HG03558 (cell line): Measurements from ENCODE around the gene OR2AG1.
A peak's percentile ranks its signal among the peaks of the same experiment; 100 is the strongest.

ENCODE experiments used
- ATAC-seq: cut with Tn5 transposase; IDR thresholded peaks from one replicate; pipeline ENCODE4 v1.9.1; 2021; ENCODE audit warnings: moderate number of reproducible peaks; ENCODE audit not compliant: unreplicated experiment; ENCODE audit errors: extremely low read depth

Gene OR2AG1, protein sequence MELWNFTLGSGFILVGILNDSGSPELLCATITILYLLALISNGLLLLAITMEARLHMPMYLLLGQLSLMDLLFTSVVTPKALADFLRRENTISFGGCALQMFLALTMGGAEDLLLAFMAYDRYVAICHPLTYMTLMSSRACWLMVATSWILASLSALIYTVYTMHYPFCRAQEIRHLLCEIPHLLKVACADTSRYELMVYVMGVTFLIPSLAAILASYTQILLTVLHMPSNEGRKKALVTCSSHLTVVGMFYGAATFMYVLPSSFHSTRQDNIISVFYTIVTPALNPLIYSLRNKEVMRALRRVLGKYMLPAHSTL

DNA sequence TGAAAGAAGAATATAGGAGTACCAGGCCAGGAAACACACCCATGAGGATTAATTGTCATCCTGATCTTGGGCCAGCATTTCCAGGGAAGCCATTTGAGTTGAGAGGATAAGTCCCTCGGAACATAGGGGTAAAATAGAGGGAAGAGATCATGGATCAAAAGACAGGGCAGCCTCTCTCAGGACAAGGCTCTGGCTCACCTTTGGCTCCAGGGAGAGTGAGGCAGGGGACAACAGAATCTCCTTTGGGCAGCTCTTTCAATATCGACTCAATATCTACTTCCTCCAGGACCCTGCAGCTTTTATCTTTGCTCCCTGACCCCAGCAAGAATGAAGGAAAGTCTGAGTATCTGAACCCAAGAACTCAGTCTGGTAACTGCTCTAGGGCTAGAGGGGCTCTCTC, at the start of gene OR2AG1:
Gene OR2AG1 (plus strand): TSS at position 301 of the 400 bp plus-strand sequence. CDS start 2,018 bp downstream, outside the sequence.
- no peak for ATAC-seq

DNA sequence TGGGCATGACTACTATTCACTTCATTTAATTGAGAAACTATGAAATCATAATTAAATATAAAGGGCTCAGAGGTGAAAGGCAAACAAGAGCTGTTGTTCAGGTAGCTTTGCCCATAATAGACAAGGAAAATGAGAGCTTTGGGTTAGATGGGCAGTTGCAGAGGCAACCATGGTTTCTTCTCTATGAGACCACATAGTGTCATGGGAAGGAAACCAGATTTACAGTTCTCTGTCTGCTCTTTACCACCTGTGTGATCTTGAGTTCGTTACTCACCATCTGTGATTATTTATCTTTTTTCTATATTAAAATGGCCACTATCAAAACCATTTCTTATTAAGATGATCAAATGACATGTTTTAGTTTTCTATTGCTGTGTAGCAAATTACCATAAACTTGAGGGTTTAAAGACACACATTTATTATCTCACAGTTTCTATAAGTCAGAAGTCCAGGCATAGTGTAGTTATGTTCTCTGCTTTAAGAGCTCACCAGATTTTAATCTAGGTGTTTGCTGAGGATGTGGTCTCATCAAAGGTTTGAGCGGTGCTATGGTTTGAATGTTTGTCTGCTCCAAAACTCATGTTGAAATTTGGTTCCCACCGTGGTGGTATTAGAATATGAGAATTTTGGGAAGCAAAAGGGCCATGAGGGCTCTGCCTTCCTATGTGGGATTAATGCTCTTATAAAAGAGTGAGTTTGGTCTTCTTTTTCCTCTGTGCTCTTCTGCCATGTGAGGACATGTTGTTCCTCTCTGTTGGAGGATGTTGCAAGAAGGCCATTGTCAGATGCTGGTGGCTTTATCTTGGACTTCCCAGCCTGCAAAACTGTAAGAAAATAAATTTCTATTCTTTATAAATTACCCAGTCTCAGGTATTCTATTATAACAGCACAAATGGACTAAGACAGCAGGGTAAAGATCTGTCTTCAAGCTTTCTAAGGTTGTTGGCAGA, 49.2 kb upstream of the OR2AG1 start:
- no peak for ATAC-seq

DNA sequence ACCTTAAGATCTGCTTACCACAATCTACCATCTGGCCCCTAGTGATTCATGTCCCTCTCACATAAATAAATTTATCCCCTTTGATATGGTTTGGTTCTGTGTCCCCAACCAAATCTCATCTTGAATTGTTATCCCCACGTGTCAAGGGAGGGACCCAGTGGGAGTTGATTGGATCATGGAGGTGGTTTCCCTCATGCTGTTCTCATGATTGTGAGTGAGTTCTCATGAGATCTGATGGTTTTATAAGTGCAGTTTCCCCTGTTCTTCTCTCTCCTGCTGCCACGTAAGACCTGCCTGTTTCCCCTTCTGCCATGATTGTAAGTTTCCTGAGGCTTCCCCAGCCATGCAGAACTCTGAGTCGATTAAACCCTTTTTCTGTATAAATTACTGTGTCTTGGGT, 48.2 kb upstream of the OR2AG1 start:
- ATAC-seq: no peak

DNA sequence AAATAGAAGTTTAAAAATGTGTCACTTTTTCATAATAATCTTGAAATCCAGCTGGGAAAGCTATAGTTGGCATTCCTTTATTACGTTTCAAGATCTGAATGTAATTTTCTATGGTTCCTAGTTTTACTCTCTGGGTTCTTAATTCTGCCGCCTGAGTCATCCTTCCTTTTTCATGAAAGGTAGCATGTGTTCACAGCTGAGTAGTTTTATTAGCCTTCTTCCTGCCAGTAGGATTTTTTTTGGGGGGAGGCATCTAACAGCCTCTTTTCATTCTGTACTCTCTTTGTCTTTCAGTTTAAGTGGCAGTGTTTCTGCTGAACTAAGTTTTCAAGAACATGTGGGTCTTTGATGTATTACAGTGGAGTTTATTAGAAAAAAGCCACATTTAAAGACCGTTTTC, 47.5 kb upstream of the OR2AG1 start:
- ATAC-seq: no peak

DNA sequence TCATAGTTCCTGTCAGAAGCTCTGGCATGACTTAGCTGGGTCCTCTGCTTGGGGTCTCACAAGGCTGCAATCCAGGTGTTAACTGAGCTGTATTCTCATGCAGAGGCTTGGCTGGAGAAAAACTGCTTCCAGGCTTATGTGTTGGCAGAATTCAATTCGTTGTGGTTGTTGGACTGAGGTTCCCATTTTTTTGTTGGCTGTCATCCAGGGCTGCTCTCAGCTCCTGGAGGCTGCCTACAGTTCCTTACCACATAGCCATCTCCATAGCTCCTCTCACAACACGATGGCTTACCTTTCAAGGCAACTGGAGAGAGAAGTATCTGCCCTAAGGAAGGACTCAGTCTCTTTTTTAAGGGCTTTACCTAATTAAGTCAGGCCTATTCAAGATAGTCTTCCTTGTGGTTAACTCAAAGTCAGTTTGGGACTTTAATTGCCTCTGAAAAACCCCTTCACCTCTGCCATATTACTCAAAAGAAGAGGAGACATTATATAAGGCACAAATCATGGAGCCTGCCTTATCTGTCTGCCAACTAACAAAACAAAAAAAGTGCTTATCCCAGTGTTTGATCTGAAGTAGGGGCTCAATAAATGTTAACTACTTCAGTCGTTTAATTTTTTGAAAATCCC, 46.2 kb upstream of the OR2AG1 start:
- no peak for ATAC-seq

DNA sequence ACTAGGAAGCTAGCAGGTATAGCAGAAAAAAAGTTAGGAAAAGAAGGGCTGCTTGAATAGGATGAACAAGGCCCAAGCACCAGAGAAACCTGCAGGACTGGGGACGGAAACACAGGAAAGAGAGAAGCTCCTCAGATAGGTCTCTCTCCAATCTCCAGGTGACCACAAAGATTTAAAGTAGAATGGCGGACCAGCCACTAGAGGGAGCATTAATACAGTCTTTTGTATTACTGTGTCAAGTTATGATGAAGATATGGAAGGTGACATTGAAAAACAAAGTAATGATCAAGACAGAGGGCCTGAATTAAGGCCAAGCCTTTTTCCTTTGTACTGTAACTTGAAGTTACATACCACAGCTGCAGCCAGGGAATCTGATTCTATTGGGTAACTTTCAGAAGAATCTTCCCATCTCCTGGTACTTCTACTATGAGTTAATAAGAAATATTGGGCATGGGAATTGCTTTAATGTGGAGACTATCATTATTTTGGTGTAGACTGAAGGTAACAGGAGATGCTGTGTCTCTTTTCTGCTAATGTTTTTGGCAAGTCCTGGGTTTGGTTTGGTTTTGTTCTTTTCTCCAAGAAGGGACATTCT, 44.9 kb upstream of the OR2AG1 start:
- peak; percentile 57 for ATAC-seq

DNA sequence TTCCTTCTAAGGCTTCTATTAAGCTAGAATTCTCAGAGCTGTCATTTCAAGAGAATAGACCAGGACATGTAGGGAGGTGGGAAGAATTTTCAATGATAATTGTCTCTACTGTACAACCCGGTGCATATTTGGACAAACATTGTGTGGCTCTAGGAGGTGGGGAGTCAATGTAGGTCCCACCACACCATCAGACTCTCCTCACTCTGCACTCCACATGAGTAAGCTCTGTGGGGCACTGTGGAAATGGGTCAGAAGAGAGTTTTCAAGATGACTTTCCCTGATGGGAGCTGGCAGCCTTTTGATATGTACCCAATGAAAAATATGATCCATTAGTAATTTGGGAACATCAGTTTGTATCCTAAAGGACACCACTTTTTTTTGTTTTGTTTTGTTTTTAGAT, 44.2 kb upstream of the OR2AG1 start:
- no peak for ATAC-seq

DNA sequence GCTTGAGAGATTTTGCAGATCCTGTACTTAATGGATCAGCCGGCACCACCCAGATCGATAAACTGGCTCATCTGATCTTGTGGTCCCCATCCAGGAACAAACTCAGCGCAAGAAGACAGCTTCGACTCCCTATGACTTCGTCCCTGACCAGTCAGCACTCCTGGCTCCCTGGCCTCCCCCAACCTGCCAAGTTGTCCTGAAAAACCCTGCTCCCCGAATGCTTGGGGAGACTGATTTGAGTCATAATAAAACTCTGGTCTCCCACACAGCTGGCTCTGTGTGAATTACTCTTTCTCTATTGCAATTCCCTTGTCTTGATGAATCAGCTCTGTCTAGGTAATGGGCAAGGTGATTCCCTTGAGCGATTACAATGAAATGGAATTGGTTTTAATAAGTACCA, 40.6 kb upstream of the OR2AG1 start:
- no peak for ATAC-seq

DNA sequence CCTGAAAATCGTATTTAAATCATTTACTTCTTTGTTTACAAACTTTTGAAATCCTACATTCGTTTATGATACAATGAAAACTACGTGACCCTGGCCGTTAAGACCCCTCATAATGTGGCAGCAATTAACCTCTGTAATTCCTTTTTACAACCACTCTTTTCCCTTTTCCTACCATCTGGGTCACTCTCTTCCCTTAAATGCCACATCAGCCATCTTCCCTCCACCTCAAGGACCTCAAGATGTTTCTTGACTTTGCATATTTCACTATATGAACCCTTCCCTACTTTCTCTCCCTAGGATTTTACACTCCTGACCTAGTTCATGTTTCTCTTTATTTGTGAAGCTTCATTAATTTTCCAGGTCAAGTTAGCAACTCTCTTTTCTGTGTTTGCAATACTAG, 37.8 kb upstream of the OR2AG1 start:
- no peak for ATAC-seq

DNA sequence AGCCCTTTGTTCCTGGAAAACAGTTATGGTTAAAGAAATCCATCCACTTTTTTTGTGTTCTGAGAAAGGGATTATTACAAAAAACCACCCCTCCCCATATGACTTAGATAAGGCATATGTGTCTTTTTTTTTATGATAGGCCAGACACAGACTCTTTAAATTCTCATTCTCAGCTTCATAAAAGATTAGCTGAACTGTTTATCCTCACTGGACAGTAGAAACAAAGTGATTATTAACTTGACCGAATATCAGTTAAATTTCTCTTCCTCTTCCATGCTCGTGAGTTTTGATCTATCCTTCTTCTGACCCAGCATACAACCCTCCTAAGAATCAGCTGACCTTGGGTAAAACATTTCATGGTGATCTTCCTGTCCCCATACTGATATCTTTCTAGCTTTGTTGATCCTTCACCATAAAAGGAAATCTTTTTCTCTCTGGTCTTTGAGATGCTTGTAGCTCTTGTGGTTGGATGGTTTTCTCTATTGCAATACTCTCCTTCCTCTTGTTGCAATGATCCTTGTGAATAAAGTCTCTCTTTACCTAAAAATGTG, 37.3 kb upstream of the OR2AG1 start:
- ATAC-seq: peak; percentile 53

DNA sequence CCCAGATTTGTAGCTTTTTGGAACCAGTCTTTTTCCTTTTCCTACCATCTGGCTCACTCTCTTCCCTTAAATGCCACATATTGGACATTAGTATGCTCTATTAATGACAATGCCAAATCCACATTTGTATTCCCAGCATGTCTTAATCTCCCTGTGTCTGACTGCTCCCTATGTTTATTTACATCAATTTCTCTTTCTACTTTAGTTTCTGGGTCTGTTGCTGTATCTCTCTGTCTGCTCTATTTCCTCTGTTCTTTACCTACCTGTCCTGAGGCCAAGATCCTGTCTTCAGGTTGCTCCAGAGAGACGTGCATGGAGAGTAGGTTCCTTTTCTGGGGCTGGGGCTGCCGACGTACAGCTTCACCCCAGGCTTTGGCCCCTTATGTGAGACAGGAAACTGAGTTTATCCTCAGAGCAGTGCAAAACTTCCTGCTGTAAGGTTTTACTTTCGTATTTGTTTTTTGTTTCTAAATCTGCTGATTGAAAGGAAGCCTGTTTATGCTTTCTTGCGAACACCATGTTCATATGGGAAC, 36.7 kb upstream of the OR2AG1 start:
- ATAC-seq: peak; percentile 54

DNA sequence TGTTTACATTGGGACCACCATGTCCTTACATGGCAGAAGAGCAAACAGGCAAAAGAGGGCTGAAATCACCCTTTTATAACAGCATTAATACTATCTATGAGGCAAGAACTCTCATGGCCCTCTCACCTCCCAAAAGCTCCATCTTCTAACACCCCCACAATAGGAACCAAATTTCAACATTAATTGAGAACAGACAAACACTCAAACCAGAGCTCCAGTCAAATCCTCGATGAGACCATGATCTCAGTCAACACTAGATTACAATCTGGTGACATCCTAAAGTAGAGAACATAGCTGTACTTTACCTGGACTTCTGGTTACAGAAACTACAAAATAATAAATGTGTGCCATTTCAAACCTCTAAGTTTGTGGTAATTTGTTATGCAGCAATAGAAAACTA, 36.2 kb upstream of the OR2AG1 start:
- ATAC-seq: no peak

DNA sequence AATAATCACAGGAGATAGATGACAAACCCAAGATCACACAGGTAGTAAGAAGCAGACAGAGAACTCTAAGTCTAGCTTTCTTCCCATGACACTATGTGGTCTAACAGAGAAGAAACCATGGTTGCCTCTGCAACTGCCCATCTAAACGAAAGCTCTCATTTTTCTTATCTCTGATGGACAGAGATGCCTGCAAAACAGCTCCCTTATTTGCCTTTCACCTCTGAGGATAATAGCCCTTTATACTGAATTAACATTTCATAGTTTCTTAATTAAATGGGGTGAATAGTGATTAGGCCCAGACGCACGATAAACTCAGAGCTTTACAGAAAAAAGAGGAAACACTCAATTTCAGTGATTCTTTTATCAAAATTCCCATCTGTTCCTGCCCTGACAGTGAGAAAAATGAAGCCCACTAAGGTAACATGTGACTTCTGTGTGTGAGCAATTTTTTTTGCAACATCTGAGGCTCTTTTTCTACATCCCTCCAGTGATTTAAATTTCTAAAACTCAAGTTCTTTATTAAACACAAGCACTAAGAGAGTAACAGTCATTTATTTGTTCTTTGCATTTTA, 35.6 kb upstream of the OR2AG1 start:
- no peak for ATAC-seq

DNA sequence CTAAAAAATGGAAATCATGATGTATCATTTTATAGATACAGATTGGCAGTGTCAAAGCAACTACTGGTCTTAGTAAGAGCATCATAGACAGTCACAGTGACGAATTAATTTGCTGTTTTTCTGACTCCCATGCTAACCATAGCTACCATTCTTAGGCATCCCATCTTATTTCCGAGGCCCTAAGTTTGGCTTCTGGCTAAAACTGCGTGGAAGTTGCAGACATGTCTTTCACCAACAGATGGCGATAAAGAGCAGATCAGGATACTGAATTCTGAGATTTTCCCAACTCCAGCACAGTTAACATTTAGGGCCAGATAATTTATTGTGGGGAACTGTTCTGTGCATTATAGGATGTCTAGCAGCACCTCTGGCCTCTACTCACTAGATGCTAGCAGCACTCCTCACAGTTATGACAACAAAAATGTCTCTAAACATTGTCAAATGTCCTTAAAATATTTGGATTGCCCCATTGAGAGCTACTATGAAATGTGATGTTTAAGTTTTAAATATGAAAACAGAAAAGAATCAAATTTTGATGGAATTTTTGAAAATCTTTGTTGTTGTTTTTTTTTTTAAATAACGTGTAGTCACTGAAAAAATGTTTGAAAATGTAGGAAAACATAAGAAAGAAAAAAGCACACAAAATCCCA, 27.4 kb upstream of the OR2AG1 start:
- ATAC-seq: no peak

DNA sequence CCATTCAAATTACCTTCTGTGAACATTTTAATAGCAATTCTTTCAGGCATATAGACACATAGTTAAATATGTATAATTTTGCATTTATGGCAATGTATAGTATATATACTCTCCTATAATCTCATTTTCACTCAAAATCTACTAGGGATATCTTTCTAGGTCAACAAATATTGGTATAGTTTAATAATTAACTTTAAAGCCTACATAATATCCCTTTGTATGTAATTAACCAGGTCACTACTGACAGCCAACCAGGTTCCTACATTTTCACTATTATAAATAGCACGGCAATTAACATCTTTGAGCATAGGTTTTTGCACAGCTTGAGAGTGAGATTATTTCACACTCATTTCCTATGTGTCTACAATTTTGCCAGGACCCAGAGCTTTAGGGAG, 26.9 kb upstream of the OR2AG1 start:
- no peak for ATAC-seq

DNA sequence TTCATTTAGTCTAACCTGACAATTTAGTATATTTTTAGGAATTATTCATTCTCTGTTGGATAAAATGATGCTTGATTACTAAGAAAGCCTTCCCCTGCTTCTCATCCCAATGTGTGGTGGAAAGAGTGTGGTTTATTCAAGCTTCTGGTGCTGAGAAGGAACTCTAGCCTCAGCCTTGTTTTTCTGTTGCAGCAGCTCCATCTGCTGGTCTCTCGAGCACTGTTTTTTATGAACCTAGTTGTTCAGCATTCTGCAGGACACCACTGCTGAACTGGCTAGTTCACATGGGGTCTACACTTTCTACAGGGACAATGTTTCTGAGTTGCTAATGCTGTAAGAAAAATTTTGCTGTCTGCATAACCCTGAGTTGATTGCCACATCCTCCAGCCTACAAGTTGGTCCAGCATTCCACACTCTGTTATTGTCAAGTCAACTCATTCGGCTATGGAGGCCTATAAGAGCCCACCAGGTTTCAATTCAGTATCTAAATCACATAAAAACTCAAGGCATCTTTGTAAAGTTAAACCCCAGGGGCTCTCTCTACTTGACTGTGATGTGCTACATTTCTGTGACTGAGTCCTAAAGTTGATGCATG, 25.4 kb upstream of the OR2AG1 start:
- ATAC-seq: no peak

DNA sequence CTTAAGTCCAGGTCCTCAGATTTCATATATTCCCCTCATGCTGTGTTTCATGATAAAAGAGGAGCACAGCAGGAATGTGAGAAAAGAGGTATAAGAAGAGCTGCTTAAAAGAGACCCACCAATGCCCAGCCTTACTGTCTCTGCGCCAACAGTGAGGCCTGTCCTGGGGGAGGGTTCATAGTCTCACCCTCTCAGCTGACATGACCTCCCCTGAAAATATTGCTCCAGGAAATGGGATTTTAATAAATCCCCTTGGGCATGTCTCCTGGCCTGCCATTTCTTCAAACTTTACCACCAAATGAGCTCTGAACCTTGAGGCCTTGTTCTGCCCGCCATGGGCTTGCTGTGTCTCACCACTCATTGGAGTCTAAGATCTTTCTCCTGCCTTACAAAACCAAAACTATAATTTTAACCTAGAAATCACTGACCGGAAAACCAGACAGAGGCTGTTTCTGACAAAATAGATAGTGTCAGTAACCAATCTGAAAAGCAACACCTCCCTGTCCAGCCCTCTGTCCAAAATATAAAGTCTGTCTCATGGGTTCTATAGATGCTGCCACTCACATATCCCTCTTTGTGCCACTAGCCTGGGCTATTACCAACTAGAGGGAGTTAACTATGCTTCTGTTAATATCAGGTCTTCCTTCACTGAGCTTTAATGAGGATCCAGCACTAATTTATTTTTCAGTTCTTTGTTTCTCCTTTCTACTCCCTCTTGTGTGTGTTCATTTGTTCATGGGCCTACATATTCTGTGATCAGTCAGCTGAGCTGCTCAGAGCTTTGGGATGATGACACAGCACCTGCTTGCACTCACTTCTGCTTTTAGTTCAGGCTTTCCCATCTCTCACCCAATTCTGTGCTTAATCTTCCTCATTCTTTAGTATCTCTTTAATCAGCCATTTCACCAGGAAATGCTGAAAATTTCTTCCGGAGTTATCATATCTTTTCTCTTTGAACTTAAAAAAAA, 10.6 kb upstream of the OR2AG1 start, which contains the start of gene OR2AG2:
Gene OR2AG2 (minus strand): TSS at position 51 of the 968 bp plus-strand sequence. CDS start 3,019 bp downstream, outside the sequence.
- ATAC-seq: peak; percentile 72

DNA sequence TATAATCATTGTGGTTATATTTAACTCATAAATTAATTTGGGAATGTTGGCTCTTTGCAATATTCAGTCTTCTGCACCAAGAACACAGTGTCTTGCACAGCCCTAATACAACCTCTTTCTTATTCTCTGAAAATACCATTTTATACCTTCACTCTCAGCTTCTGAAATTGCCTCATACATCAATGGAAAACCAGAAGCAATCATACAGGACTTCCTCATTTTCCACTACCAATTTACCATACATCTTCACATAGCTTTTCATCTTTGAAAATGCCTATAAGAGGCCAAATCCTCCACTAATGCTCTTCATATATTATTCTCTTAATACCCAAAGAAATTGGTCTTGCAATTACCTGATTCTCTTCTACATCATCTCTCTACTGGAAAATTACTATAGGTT, 4.3 kb upstream of the OR2AG1 start:
- no peak for ATAC-seq
